Fibroblast of lung (primary cell): ENCODE results near the gene THAP7.

Experiments used
- CTCF ChIP-seq, 2 donors: IDR thresholded peaks in 1 of 2; conservative IDR thresholded peaks in 1 of 2; 1 replicate in 1 of 2; 2 replicates in 1 of 2; pipeline ENCODE4 v1.5.1; 2011 to 2012; ENCODE audit warnings: low read length in 2 of 2, control low read depth in 1 of 2, inconsistent platforms in 1 of 2, low read depth in 1 of 2, mild to moderate bottlenecking in 1 of 2
- EZH2 ChIP-seq: IDR thresholded peaks from 2 replicates; pipeline ENCODE4 v1.5.1; 2012; ENCODE audit warnings: low read length, control low read depth, mild to moderate bottlenecking; ENCODE audit errors: missing control alignments

GRCh38 chr22:21029486-21030025 lies 27.6 kb upstream of the THAP7 start:
- no peak for TF ChIP-seq CTCF (conservative IDR thresholded peaks at IDR 0.05 in 1 of 2, IDR thresholded peaks at IDR 0.05 in 1 of 2; ENCODE audit: low read depth in 1 of 2, low read length in 2 of 2)
- TF ChIP-seq EZH2: no peak
